Lower leg skin (tissue), 3 donors: Measurements from ENCODE around the gene TNNT2.

Source experiments
- POLR2A ChIP-seq, 2 donors: fragments of 450-650 bp; IDR thresholded peaks; one replicate each; pipeline ENCODE4 v1.6.1; 2016 to 2017; ENCODE audit warnings: antibody characterized with exemption in 2 of 2, mild to moderate bottlenecking in 1 of 2, moderate library complexity in 1 of 2
- TF ChIP-seq, protein P1 (sequence below), 3 donors: fragments of 450-650 bp; IDR thresholded peaks; one replicate each; pipeline ENCODE4 v1.5.1; 2016; ENCODE audit warnings: antibody characterized with exemption in 3 of 3, mild to moderate bottlenecking in 3 of 3, moderate library complexity in 2 of 3

DNA sequence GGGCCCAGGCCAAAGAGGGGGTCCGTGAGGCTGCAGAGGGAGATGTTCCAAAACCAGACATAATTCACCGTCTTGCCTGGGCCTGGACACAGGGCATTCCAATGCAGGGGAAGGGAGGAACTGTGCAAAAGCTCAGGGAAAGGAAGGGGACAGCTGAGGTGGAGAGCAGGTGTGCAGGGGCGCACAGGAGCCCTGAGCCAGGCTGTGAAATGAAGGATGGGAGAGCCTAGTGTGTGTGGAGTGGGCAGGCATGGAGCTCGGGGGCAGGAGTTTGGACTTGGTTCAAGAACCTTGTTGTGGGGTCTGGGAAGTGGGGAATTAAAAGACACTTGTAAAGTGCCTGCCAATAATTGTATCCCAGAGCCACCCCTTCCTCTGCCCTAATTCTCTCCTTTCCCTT, 41.8 kb upstream of the TNNT2 start:
- TF ChIP-seq, protein P1, sequence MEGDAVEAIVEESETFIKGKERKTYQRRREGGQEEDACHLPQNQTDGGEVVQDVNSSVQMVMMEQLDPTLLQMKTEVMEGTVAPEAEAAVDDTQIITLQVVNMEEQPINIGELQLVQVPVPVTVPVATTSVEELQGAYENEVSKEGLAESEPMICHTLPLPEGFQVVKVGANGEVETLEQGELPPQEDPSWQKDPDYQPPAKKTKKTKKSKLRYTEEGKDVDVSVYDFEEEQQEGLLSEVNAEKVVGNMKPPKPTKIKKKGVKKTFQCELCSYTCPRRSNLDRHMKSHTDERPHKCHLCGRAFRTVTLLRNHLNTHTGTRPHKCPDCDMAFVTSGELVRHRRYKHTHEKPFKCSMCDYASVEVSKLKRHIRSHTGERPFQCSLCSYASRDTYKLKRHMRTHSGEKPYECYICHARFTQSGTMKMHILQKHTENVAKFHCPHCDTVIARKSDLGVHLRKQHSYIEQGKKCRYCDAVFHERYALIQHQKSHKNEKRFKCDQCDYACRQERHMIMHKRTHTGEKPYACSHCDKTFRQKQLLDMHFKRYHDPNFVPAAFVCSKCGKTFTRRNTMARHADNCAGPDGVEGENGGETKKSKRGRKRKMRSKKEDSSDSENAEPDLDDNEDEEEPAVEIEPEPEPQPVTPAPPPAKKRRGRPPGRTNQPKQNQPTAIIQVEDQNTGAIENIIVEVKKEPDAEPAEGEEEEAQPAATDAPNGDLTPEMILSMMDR (IDR thresholded peaks at IDR 0.05): no peak
- TF ChIP-seq POLR2A (IDR thresholded peaks at IDR 0.05): no peak
